NCI-H2227 (cell line): Measurements from ENCODE around the gene SLC26A9.

Experiments
- DNase-seq: peaks from one replicate; lab custom pipeline; 2025; ENCODE audit not compliant: unreplicated experiment; lab: John Stamatoyannopoulos, UW

The SLC26A9 gene

GRCh38 chr1:205943245-205943644 lies at the start of gene SLC26A9:
TSS of gene SLC26A9 (minus strand) at chr1:205943456. CDS start at chr1:205935820, 7,636 bp downstream.
- no peak for DNase-seq

- no peak for DNase-seq
Measured at GRCh38 chr1:205992218-205992882, 49.1 kb upstream of the SLC26A9 start.

GRCh38 chr1:205991237-205991636 lies 48.0 kb upstream of the SLC26A9 start:
- no peak for DNase-seq

GRCh38 chr1:205990226-205990625 lies 47.0 kb upstream of the SLC26A9 start:
- no peak for DNase-seq

- DNase-seq: no peak
Measured at GRCh38 chr1:205989786-205990185, 46.5 kb upstream of the SLC26A9 start.

GRCh38 chr1:205988585-205988995 lies 45.3 kb upstream of the SLC26A9 start:
- no peak for DNase-seq

- DNase-seq: no peak
Measured at GRCh38 chr1:205986861-205987260, 43.6 kb upstream of the SLC26A9 start.

- DNase-seq: no peak
Measured at GRCh38 chr1:205986292-205986691, 43.0 kb upstream of the SLC26A9 start.

GRCh38 chr1:205985330-205986005 lies 42.2 kb upstream of the SLC26A9 start:
- no peak for DNase-seq

- DNase-seq: peak; percentile 48
Measured at GRCh38 chr1:205983925-205984725, 40.9 kb upstream of the SLC26A9 start.

- no peak for DNase-seq
Measured at GRCh38 chr1:205981257-205981656, 38.0 kb upstream of the SLC26A9 start.

- DNase-seq: peak; percentile 15
Measured at GRCh38 chr1:205980237-205980870, 37.1 kb upstream of the SLC26A9 start.

GRCh38 chr1:205979301-205979700 lies 36.0 kb upstream of the SLC26A9 start:
- DNase-seq: no peak

- DNase-seq: no peak
Measured at GRCh38 chr1:205978676-205979075, 35.4 kb upstream of the SLC26A9 start.

- DNase-seq: peak; percentile 86
Measured at GRCh38 chr1:205977402-205978014, 34.3 kb upstream of the SLC26A9 start.

- peak; percentile 47 for DNase-seq
Measured at GRCh38 chr1:205976708-205977401, 33.6 kb upstream of the SLC26A9 start.

GRCh38 chr1:205976036-205976435 lies 32.8 kb upstream of the SLC26A9 start:
- no peak for DNase-seq

GRCh38 chr1:205975387-205975998 lies 32.2 kb upstream of the SLC26A9 start:
- no peak for DNase-seq

- DNase-seq: no peak
Measured at GRCh38 chr1:205974712-205975111, 31.5 kb upstream of the SLC26A9 start.
